Measurements from ENCODE around the gene SIM1. TPM values are rescaled to one million over a fixed set of nuclear protein-coding genes. Genes with fewer than 3 reads are reported as not detected.
A peak's percentile ranks its signal among the peaks of the same experiment; 100 is the strongest.

SIM1 gene
- total and polyA plus RNA-seq, 2 of the 8 experiments (the other 6 are each of a cell fraction or from before 2014, with no cell fraction given), result 0.02 to 0.39 TPM

- no peak overlapping the region for H3K4me3 ChIP-seq (ENCODE audit: extremely low read depth in 1 of 4, insufficient read depth in 2 of 4, low read depth in 3 of 4, low read length in 4 of 4)
- H3K79me2 ChIP-seq (ENCODE audit: control insufficient read depth in 1 of 2, insufficient read depth in 2 of 2, low read length in 2 of 2), result no peaks in the 10 kb centered on the region
- H3K27me3 ChIP-seq (replicated peaks in 1 of 4; ENCODE audit: control insufficient read depth in 3 of 4, extremely low read depth in 1 of 4, insufficient read depth in 3 of 4, low read length in 3 of 4), result peaks cover 0 to 1% (median 0%) of the 10 kb centered on the region in 4 experiments; a peak in 1 of 7 replicates
- no peaks in the 10 kb centered on the region for H3K36me3 ChIP-seq (ENCODE audit: control insufficient read depth in 2 of 4, insufficient read depth in 4 of 4, low read length in 3 of 4)
- POLR2A ChIA-PET (ENCODE audit: partially characterized antibody), result no interaction called here
- H3K4ac ChIP-seq (replicated peaks; ENCODE audit: insufficient read length, low read depth, low read length), result no peak overlapping the region
- H3K56ac ChIP-seq (replicated peaks; ENCODE audit: insufficient read length, low read depth, low read length), result no peak overlapping the region
- no peak overlapping the region for H2BK15ac ChIP-seq (ENCODE audit: low read length)
- H3K4me2 ChIP-seq (ENCODE audit: insufficient read depth in 1 of 2, low read depth in 2 of 2, low read length in 2 of 2), result no peak overlapping the region
- no peak overlapping the region for H4K5ac ChIP-seq (ENCODE audit: insufficient read length, low read depth, low read length)
- H3K79me1 ChIP-seq (ENCODE audit: low read depth, low read length), result no peaks in the 10 kb centered on the region
- DNase-seq (ENCODE audit: low read depth in 1 of 2, low spot score in 2 of 2), result no peak
- no peak overlapping the region for H3K9ac ChIP-seq (replicated peaks in 1 of 4; ENCODE audit: extremely low read depth in 1 of 4, low read depth in 3 of 4, low read length in 3 of 4)
- H3K27ac ChIP-seq (ENCODE audit: low read depth, low read length), result no peak overlapping the region
- H2BK5ac ChIP-seq (ENCODE audit: low read depth, low read length), result no peak overlapping the region
- no peak overlapping the region for H4K8ac ChIP-seq (ENCODE audit: extremely low read depth, insufficient read depth, low read length)
- no peaks in the 10 kb centered on the region for H3K23me2 ChIP-seq (ENCODE audit: low read depth, low read length)
- H3K4me1 ChIP-seq (replicated peaks in 1 of 4; ENCODE audit: control insufficient read depth in 3 of 4, insufficient read depth in 4 of 4, low read length in 3 of 4), result peaks cover 0 to 7% (median 3%) of the 10 kb centered on the region in 4 experiments; a peak in 1 of 7 replicates
- no peak overlapping the region for H3K14ac ChIP-seq (ENCODE audit: insufficient read length)
- no peaks in the 10 kb centered on the region for H3K9me3 ChIP-seq (ENCODE audit: insufficient read depth in 2 of 2, low read depth in 1 of 2, low read length in 1 of 2)
- H2AFZ ChIP-seq (ENCODE audit: low read length), result no peak overlapping the region
- peak overlapping the region; percentile 47 for H4K91ac ChIP-seq (replicated peaks; ENCODE audit: insufficient read length, low read length)
- no peak overlapping the region for H2AK5ac ChIP-seq (ENCODE audit: low read depth, low read length)
- CTCF ChIA-PET (ENCODE audit: partially characterized antibody), result interaction anchor here (1.3 kb wide), 1 partner anchor 188 kb away, joined by 3 read pairs; no protein-coding TSS in a partner anchor
- no peak overlapping the region for H3K23ac ChIP-seq (ENCODE audit: insufficient read length)
- 82% methylated on average over 3 of the region's 3 CpGs; no CpG with 5 or more reads in 1 of the 2 experiments for WGBS, 2 experiments (ENCODE audit: extremely low coverage in 1 of 2, insufficient coverage in 1 of 2, insufficient read length in 1 of 2, insufficient replicate concordance in 2 of 2, low coverage in 1 of 2, low lambda C conversion rate in 2 of 2, missing lambda C conversion rate in 1 of 2)
- no peak overlapping the region for H2BK20ac ChIP-seq (ENCODE audit: low read length)
- no peak overlapping the region for H2BK120ac ChIP-seq (replicated peaks; ENCODE audit: low read depth, low read length)
- no peak overlapping the region for H3K18ac ChIP-seq (ENCODE audit: extremely low read depth, low read length)
- no peak for FAIRE-seq
- no peak overlapping the region for H2BK12ac ChIP-seq (ENCODE audit: low read depth, low read length)
- no peaks in the 10 kb centered on the region for H4K20me1 ChIP-seq (replicated peaks in 1 of 2; ENCODE audit: control insufficient read depth in 1 of 2, insufficient read depth in 2 of 2, low read length in 2 of 2)
- TF ChIP-seq RNF2 (IDR thresholded peaks at IDR 0.05; ENCODE audit: borderline replicate concordance, low read depth, low read length, missing control alignments, poor library complexity, severe bottlenecking) (no peak), KDM1A (IDR thresholded peaks at IDR 0.05; ENCODE audit: borderline replicate concordance, low read length) (no peak), E2F6 (IDR thresholded peaks at IDR 0.05) (no peak), SP1 (IDR thresholded peaks at IDR 0.05; ENCODE audit: low read depth, low read length) (no peak), TAF1 (IDR thresholded peaks at IDR 0.05; ENCODE audit: low read depth, low read length) (no peak), ZNF274 (IDR thresholded peaks at IDR 0.05; ENCODE audit: borderline replicate concordance, extremely low read depth, low read length) (no peak), HDAC6 (IDR thresholded peaks at IDR 0.05; ENCODE audit: low read depth, low read length) (no peak), TBP (IDR thresholded peaks at IDR 0.05; ENCODE audit: low read depth, low read length) (no peak), BRCA1 (IDR thresholded peaks at IDR 0.05; ENCODE audit: low read depth, low read length) (no peak), POU5F1 (IDR thresholded peaks at IDR 0.05; ENCODE audit: low read depth, low read length) (no peak), KDM5A (IDR thresholded peaks at IDR 0.05; ENCODE audit: low read length) (no peak), POLR2A (IDR thresholded peaks at IDR 0.05; ENCODE audit: control extremely low read depth in 1 of 2, low read depth in 2 of 2, low read length in 2 of 2) (no peak), KDM4A (IDR thresholded peaks at IDR 0.05; ENCODE audit: low read depth, low read length, severe bottlenecking) (no peak)
Measured at GRCh38 chr6:100417036-100417435, 47.7 kb downstream of the SIM1 start.
